Choroid plexus epithelial cell (primary cell): Measurements from ENCODE around the gene OR4C45.
"Not testable (repeated sequence)": the region's sequence is repeated elsewhere in the genome, so short reads cannot be mapped to it uniquely, and the experiment has no call there.

Experiments used
- DNase-seq: peaks from one replicate; pipeline ENCODE4 v3.0.0-alpha.2; 2010; ENCODE audit warnings: low read depth
- H3K4me3 ChIP-seq: 2 replicates; pipeline ENCODE4 v1.5.1; 2011; ENCODE audit warnings: low read depth, mild to moderate bottlenecking, control low read depth, low read length, moderate library complexity
- TF ChIP-seq, protein P1 (sequence below): conservative IDR thresholded peaks from 2 replicates; pipeline ENCODE4 v1.5.1; 2011; ENCODE audit warnings: low read depth, mild to moderate bottlenecking, control low read depth, inconsistent platforms, low read length, moderate library complexity

Gene OR4C45

DNA sequence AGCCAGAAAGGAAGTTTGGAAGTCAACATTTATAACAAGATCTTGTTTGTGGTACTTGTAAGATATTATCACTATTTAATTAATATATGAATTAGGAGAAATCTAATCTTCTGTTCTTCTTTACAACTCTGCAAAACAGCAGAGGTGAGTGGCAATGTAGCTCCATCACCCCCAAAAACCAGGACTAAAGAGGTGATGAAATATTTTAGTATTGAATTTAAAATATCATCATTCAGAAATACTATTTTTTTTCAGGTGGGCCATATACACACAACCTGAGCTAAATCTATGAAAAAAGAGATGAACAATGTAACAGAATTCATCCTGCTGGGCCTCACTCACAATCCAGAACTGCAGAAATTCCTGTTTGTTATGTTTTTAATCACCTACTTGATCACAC is at the start of gene OR4C45:
OR4C45 (plus strand) TSS at position 301 of the 400 bp plus-strand sequence.
- no peak for DNase-seq
- TF ChIP-seq, protein P1, sequence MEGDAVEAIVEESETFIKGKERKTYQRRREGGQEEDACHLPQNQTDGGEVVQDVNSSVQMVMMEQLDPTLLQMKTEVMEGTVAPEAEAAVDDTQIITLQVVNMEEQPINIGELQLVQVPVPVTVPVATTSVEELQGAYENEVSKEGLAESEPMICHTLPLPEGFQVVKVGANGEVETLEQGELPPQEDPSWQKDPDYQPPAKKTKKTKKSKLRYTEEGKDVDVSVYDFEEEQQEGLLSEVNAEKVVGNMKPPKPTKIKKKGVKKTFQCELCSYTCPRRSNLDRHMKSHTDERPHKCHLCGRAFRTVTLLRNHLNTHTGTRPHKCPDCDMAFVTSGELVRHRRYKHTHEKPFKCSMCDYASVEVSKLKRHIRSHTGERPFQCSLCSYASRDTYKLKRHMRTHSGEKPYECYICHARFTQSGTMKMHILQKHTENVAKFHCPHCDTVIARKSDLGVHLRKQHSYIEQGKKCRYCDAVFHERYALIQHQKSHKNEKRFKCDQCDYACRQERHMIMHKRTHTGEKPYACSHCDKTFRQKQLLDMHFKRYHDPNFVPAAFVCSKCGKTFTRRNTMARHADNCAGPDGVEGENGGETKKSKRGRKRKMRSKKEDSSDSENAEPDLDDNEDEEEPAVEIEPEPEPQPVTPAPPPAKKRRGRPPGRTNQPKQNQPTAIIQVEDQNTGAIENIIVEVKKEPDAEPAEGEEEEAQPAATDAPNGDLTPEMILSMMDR, result no peak
- H3K4me3 ChIP-seq, result no peak within 1 kb of the TSS

DNA sequence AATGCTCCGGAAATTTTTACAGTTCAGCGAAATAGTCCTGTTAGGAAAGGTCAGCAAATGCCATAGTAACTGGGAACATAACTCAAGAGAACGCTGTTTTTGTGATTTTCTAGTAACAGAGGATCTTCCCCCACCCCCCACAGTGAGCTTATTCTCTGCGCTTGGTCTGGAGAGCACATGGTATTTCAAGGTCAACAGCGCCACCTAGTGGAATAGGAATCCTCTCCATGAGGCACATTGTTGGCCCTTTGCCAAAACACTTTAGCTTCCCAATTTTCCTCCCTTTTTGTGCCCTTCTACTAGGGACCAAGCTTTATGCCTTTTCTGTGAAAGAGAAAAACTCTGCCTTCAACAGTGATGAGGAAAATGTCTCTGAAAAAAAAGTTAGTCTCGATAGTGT is 37.1 kb upstream of the OR4C45 start:
- TF ChIP-seq, protein P1, result peak; percentile 51
- H3K4me3 ChIP-seq, result no peak overlapping the region
- peak; percentile 51 for DNase-seq

DNA sequence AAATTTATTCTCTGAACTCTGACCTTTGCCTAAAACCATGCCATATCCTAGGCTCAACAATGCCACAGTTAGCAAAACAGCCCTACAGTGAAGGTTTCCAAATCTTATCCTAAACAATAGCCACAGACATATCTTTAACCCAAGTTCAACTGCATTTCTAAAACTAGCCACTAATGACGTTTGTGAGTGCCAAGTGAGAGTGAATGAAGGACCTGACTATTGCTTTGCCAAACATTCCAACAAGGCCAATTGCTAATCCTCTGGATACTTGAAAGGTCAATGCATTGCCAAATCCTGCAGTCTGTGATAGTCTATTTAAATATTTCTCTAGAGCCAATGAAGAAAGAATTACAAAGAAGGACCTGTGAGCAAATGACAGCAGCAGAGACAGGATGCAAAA is 2.5 kb upstream of the OR4C45 start:
- no peak overlapping the region for H3K4me3 ChIP-seq
- TF ChIP-seq, protein P1, result no peak
- DNase-seq, result no peak

DNA sequence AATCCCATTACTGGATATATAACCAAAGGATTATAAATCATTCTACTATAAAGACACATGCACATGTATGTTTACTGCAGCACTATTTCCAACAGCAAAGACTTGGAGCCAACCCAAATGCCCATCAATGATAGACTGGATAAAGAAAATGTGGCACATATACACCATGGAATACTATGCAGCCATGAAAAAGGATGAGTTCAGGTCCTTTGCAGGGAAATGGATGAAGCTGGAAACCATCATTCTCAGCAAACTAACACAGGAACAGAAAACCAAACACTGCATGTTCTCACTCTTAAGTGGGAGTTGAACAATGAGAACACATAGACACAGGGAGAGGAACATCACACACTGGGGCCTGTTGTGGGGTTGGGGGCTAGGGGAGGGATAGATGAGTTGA is 3.6 kb downstream of the OR4C45 start:
- DNase-seq, H3K4me3 ChIP-seq: not testable (repeated sequence)

DNA sequence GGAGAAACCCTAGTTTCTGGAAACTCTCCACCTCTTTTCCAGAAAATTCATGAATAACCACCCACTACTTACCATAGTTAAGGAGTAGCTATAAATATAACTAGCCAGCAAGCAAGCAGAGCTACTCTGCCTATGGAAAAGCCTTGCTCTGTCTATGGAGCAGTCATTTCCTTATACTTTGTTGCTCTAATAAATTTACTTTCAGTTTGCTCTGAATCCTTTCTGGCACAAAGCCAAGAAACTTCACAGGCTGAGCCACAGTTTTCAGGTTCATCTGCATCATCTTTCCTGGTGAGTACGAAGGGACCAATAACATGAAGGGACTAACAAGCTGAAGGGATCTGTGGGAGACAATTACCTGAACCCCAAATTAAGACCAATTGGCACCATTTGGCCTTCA is 4.6 kb downstream of the OR4C45 start:
- DNase-seq, result no peak
- TF ChIP-seq, protein P1, result no peak
- no peak overlapping the region for H3K4me3 ChIP-seq

DNA sequence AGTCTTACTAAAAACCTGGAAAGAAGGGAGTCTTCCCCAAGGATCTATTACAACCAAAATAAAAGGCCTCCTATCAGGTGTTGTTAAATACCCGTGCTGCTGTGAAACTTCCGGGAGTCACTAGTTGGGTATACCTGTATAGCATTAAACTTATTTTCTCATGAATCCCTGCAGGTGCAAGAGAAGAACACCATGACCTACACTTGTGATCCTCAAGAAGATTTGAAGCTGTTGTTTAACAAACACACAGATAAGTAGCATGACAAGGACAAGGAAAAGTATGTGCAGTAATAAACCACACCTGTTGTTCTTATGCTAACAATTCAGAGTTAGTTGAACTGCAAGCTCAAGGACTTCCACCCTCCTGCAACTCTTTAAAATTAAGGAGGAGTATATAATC is 12.0 kb downstream of the OR4C45 start:
- TF ChIP-seq, protein P1, result no peak
- H3K4me3 ChIP-seq, result no peak overlapping the region
- DNase-seq, result no peak

DNA sequence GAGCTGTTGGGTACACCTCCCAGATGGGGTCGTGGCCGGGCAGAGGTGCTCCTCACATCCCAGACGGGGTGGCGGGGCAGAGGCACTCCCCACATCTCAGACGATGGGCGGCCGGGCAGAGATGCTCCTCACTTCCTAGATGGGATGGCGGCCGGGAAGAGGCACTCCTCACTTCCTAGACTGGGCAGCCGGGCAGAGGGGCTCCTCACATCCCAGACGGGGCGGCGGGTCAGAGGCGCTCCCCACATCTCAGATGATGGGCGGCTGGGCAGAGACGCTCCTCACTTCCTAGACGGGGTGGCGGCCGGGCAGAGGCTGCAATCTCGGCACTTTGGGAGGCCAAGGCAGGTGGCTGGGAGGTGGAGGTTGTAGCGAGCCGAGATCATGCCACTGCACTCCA is 30.4 kb downstream of the OR4C45 start:
- not testable (repeated sequence) for DNase-seq, H3K4me3 ChIP-seq

DNA sequence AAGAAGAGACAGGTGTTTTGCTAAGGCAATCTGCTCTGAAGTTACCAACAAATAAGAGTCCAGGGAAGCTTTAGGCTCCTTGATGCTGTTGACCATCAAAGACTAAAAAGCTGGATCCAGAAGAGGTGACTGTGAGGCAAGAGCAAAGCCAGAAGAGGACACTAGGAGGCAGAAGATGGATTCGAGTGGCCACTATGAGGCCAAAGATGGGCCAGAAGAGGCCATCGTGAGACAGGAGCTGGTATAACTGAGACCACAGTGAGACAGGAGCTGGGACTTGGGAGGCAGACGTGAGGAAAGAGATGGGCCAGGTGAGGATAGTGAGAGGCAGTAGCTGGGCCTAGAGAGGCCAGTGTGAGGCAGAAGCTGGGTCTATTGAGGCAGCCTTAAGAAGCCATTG is 37.7 kb downstream of the OR4C45 start:
- no peak overlapping the region for H3K4me3 ChIP-seq
- TF ChIP-seq, protein P1, result no peak
- no peak for DNase-seq
